RPMI7951 (cell line): Measurements from ENCODE around the gene MEPE. TPM values are rescaled to one million over a fixed set of nuclear protein-coding genes. Genes with fewer than 3 reads are reported as not detected.
"Not testable (repeated sequence)": the region's sequence is repeated elsewhere in the genome, so short reads cannot be mapped to it uniquely, and the experiment has no call there.

Experiments used
- DNase-seq: peaks from one replicate; pipeline ENCODE4 v3.0.0-alpha.2; 2012; ENCODE audit warnings: low read depth
- total RNA-seq: library from RNA; depleted of rRNA; stranded (reverse); fragments of >200 nt; shearing (Covaris generic); gene quantifications from 2 replicates; pipeline ENCODE4 v1.2.3, GENCODE V29; 2014; rRNA removed

Gene MEPE
- total RNA-seq, 1 experiment from 2014 or later = not detected

DNA sequence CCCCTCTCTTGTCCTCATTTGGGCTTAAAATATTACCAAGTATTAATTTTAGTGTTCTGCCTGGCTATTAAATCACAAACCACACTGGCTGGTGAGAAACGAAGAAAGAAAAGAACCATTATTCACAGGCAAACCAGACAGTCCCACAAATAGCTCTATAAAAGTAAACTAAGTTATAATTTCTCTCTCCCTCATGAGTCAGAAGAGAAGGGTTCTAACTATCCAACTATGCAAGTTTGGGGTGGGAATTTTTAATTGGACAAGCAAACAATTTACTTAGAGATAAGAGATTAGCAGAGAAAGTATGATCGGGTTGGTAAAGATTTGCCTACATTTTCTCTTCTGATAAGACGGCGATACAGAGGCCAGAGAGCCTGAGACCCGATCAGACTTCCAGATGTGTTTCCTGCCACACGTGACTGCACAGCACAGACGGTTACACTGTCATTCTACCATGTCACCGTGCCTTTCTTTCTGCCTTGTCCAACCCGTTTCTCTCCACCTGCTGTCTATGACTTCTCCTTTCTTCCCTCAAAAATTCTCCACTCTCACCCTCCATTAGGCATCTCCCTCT lies 52.3 kb downstream of the MEPE start:
- no peak for DNase-seq

DNA sequence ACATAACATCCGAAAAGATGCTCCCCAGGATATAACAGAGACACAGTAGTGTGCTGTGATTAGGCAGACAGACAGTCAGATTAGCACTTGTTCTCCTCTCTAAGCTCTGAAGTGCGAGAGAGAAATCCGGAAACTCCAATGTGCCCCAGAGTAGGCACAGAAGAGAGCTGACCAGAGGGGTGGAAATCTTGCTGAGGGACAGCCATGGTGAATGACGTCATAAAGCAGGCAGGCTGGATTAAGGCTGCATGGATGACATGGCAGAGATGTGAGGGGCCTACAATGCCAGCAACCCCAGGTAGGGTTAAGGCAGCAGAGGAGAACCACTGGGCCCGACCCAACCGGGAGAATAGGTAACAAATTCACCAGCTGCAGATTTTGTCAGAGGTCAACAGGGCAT lies 53.3 kb downstream of the MEPE start:
- DNase-seq = no peak

GRCh38 chr4:87890753-87891152 lies 58.0 kb downstream of the MEPE start:
- DNase-seq = not testable (repeated sequence)

GRCh38 chr4:87895964-87896621 lies 63.3 kb downstream of the MEPE start:
- DNase-seq = peak; percentile 76

Other genes with a start within 250 kb of the MEPE start
- gene DSPP, start 224.4 kb upstream of the MEPE start, total RNA-seq = not detected in 2 replicates
- not detected in 2 replicates for gene DMP1, start 182.7 kb upstream of the MEPE start, total RNA-seq
- gene IBSP, start 33.4 kb upstream of the MEPE start, total RNA-seq = not detected in 2 replicates
- 2.6 and 3.1 TPM in 2 replicates for gene SPP1, start 142.7 kb downstream of the MEPE start, total RNA-seq
- gene PKD2, start 174.7 kb downstream of the MEPE start, total RNA-seq = 25.1 and 29.1 TPM in 2 replicates